ENCODE results near the gene C1QTNF5.

DNA sequence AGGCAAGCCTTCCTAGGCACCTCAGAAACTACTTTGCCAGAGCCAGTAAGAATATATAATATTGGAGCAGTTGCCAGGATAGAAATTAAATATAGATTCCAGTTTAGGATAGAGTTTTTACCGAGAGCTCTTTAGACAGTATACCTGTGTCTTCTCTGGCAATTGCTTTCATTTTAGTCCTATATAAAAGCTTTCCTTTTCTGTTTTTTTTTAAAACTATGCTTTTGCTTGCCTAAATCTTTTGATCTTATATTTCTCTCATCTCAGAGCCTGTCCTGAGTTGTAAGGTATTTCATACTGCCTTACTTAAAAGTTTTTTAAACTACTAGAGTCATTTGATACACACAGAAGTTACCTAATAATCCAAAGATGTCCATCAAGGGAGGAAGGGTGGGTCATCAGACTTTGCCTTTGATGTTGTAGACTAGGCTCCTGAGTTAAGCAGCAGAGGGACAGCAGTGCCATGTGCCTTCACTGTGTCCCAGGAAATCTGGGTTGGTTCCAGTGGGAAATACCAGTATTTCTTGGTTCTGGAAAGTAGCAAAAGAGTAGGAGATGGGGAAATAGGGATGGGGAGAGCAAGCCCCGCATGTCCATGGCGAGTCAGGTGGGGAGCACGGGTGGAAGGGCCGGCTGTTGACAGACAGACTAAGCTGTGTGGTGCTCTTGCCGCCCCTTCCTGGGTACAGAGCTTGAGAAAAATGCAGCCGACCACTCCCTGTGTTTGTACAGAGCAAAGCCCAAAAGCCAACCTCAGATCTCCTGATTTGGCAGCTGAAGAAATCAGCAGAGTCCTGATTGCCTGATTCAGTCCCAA, 34.9 kb downstream of the C1QTNF5 start:
- TF ChIP-seq EGR1 (IDR thresholded peaks at IDR 0.05) (no peak), TAF1 (IDR thresholded peaks at IDR 0.05; ENCODE audit: low read depth) (no peak), EP300 (IDR thresholded peaks at IDR 0.05; ENCODE audit: borderline replicate concordance) (no peak), TCF12 (IDR thresholded peaks at IDR 0.05; ENCODE audit: low read depth) (no peak), RAD21 (IDR thresholded peaks at IDR 0.05; ENCODE audit: low read depth) (no peak), YY1 (IDR thresholded peaks at IDR 0.05; ENCODE audit: low read depth) (no peak), TEAD4 (IDR thresholded peaks at IDR 0.05) (no peak), CEBPB (IDR thresholded peaks at IDR 0.05) (no peak), FOXM1 (IDR thresholded peaks at IDR 0.05; ENCODE audit: borderline replicate concordance, low read depth) (no peak)

Data from Ishikawa (cell line).